ENCODE data around the gene TADA3.

Gene TADA3

GRCh38 chr3:9820543-9820942 is 28.3 kb upstream of the TADA3 start:
- no peak overlapping the region for H3K4me3 ChIP-seq (replicated peaks; ENCODE audit: low read depth, low read length)
- no peak for TF ChIP-seq CTCF (IDR thresholded peaks at IDR 0.05; ENCODE audit: low read depth, low read length, missing control alignments)
- DNase-seq (ENCODE audit: extremely low read depth, low read depth) = no peak

- no peak for DNase-seq (ENCODE audit: extremely low read depth, low read depth)
- no peak for TF ChIP-seq CTCF (IDR thresholded peaks at IDR 0.05; ENCODE audit: low read depth, low read length, missing control alignments)
- no peak overlapping the region for H3K4me3 ChIP-seq (replicated peaks; ENCODE audit: low read depth, low read length)
Measured at GRCh38 chr3:9818666-9819335, 26.5 kb upstream of the TADA3 start.

GRCh38 chr3:9817436-9817835 is 25.2 kb upstream of the TADA3 start:
- DNase-seq (ENCODE audit: extremely low read depth, low read depth) = no peak
- H3K4me3 ChIP-seq (replicated peaks; ENCODE audit: low read depth, low read length) = no peak overlapping the region
- TF ChIP-seq CTCF (IDR thresholded peaks at IDR 0.05; ENCODE audit: low read depth, low read length, missing control alignments) = no peak

- no peak overlapping the region for H3K4me3 ChIP-seq (replicated peaks; ENCODE audit: low read depth, low read length)
Measured at GRCh38 chr3:9815986-9816385, 23.7 kb upstream of the TADA3 start.

GRCh38 chr3:9812870-9813483 is 20.7 kb upstream of the TADA3 start:
- no peak for DNase-seq (ENCODE audit: extremely low read depth, low read depth)
- no peak overlapping the region for H3K4me3 ChIP-seq (replicated peaks; ENCODE audit: low read depth, low read length)
- TF ChIP-seq CTCF (IDR thresholded peaks at IDR 0.05; ENCODE audit: low read depth, low read length, missing control alignments) = no peak

More at GRCh38 chr3:9815986-9816385, 23.7 kb upstream of the TADA3 start:
- TF ChIP-seq CTCF (IDR thresholded peaks at IDR 0.05; ENCODE audit: low read depth, low read length, missing control alignments) = no peak
- DNase-seq (ENCODE audit: extremely low read depth, low read depth) = no peak

- no peak for TF ChIP-seq CTCF (IDR thresholded peaks at IDR 0.05; ENCODE audit: low read depth, low read length, missing control alignments)
- no peak for DNase-seq (ENCODE audit: extremely low read depth, low read depth)
- H3K4me3 ChIP-seq (replicated peaks; ENCODE audit: low read depth, low read length) = peak overlapping the region; percentile 46; the same call in 1 of the 2 replicates
Measured at GRCh38 chr3:9810846-9811245, 18.6 kb upstream of the TADA3 start.
